Brain pericyte (primary cell): Measurements from ENCODE around the gene TACR1.
"Not testable (repeated sequence)": the region's sequence is repeated elsewhere in the genome, so short reads cannot be mapped to it uniquely, and the experiment has no call there.

Experiments used
- DNase-seq: peaks from one replicate; pipeline ENCODE4 v3.0.0-alpha.2; 2012; ENCODE audit warnings: low read depth, low spot score

TACR1 gene

DNA sequence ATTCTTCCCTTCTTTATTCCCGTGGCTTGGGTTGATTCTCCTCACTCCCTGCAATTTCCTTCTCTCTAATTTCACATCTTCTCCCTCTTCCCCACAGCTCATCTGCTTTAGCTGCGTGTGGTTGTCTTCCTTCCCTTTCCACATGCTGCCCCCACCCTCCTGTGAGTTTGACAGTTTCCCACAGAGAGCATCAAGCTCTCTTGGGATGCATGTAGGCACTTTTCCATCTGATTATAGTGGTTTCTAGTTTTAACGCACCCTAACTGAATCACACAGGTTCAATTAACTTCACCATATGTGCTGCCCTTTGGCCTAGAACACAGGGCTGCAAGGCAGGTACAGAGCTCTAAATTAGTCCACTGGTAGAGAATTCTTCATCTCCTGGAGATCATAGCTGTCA lies 110.5 kb downstream of the TACR1 start:
- DNase-seq = no peak

DNA sequence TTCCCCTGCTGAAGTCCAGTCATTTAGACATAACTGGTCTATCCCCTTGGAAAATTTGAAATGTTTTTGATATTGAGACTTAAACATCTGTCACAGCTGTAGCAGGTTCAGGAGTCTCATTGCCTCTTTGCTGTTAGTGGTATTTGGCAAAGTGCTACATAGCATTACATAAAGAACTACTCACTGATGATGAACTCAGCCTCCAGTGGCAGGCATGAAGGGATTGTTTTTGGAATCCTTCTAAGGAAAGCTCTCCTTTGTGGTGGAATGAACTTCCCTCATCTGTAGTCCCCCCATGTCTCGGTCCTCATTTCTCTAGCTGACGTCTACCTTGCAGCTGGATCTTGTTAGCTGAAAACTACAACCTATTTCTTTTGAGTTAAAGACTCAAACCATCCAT lies 111.6 kb downstream of the TACR1 start:
- DNase-seq = no peak

DNA sequence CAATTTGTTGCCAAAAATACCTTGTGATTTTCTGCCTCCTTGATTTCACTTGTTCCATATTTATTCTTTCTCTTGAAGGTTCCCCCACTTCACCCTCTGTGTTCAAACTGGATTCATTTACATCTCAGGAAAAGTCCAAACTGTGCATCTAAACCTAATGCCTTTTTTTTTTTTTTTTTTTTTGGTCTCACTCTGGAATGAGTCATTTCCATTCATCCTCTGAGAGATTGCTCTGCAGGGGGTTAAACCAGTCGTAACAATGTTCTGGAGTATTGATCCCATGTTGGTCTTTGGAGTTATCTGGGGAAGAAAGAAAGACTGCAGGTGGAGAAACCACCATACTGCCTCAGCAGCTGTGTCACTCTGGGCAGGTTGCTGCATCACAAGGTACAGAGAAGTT lies 119.7 kb downstream of the TACR1 start:
- no peak for DNase-seq

DNA sequence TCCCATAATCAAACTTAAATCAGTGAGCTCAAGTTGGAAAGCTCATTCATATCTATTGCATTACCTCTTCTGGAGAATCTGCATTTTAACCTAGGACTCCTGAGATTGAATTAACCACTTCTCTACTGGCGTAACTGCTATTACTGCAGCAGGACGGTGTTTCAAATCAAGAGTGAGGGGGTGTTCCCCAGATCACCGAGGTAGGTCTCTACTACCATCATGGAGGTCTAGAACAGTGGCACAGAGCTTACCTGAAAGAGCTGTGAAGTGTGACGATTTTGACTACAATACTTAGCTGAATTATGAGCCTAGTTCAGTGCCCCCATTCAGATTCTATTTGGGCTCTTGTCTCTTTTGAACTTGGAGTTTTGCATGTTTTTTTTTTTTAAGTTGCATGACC lies 121.4 kb downstream of the TACR1 start:
- no peak for DNase-seq

DNA sequence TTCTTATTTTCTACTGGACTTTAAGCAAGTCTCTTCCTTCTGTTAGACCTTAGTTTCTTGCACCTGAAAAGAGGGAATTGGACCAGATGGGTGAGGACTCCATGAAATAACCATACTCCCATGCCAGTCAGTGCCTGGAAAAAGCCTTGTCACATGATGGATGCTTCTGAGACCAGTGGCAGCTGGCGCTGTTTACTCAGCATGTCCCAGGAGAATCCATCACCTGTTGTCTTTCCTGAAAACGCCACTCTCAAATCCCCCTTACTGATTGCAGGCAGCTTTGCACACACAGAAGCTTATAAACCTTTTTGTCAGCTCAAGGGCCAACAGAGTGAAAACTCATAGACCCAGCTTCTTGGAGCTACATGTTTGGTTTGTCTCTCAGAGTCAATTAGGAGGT lies 123.2 kb downstream of the TACR1 start:
- no peak for DNase-seq

DNA sequence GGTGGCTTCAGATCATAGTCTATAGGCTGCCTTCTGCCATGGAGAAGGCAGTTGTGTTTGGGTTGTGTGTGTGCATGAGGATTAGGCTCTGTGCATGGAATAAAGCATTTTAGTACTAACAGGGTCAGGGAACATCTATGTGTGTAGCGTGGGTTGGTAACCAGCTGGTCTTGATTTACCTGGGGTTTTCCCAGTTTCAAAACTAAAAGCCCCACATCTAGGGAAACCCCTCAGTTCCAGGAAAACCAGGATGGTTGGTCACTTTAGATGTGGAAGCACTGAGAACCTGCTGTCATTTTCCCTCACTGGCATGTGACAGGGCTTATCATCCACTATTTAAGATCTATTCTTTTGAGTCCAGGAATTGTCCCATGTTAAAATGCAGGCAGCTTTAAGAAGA lies 124.6 kb downstream of the TACR1 start:
- DNase-seq = no peak

DNA sequence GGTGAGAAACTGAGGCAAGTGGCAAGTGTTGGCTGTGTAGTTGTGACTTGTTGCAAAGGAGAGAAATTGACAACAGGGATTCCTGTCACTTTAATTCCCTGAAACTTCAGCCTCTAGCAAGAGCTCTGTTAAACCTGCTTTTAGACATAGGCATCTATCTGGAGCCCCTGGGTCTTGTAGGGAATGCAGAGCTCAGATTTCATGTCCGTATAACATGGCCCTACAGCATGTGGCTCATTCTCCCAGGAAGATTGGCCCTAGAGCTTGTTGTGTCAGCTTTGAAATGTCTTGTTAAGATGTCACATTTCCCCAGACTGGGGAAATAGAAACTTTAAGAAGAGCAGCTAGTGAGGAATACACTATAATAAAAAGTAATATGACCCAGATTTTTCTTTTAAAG lies 125.1 kb downstream of the TACR1 start:
- DNase-seq = no peak

DNA sequence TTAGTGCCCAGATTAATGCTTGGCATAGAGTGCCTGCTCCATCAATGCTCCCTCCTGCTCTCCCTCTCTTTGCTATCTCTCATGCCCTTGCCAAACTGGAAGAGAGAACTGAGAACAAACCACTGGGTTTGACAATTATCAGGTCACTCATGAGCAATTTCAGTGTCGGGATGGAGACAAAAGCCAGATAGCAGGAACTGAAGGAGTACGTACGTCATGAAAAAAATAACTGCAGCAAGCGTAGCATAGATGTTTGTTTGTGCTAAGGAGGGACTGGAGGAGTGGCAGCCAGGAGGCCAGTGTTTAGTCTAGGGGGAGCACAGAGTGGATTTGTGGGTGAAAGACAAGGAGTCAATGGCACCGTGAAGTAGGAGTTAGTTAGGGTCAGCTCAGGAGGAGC lies 127.6 kb downstream of the TACR1 start:
- no peak for DNase-seq

DNA sequence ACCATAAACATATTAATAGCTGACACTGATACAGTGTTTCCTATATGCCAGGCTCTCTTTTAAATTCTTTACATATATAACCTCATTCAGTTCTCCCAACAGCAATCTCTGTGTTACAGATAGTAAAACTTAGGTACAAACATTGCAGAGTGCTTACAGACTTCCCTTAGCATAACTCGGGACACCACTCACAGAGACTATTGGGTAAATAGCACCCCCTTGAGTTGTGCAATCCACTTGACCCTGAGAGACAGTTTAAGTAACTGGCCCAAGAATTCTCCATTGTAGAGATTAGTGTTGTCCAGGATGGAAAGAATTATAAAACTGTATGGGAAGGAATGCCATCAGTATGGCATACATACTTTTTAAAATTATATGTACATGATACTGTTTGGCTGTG lies 130.8 kb downstream of the TACR1 start:
- DNase-seq = no peak

DNA sequence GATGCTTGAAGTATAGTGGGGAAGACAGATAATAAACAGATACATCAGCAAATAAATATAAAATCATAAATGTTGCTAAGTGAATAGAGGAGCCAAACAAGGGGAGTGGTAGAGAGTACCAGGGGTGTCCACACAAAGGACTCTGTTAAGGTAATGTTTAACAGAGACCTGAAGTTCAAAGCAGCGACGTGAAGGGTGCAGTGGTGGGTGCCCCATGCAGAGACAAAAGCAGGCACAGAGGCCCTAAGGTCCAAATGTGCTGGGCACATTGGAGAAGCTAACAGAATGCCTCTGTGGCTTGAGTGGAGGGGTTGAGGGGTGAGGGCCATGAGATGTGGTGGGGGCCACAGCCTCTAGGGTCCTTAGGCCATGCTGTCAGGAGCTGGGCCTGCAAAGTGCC lies 131.8 kb downstream of the TACR1 start:
- no peak for DNase-seq

DNA sequence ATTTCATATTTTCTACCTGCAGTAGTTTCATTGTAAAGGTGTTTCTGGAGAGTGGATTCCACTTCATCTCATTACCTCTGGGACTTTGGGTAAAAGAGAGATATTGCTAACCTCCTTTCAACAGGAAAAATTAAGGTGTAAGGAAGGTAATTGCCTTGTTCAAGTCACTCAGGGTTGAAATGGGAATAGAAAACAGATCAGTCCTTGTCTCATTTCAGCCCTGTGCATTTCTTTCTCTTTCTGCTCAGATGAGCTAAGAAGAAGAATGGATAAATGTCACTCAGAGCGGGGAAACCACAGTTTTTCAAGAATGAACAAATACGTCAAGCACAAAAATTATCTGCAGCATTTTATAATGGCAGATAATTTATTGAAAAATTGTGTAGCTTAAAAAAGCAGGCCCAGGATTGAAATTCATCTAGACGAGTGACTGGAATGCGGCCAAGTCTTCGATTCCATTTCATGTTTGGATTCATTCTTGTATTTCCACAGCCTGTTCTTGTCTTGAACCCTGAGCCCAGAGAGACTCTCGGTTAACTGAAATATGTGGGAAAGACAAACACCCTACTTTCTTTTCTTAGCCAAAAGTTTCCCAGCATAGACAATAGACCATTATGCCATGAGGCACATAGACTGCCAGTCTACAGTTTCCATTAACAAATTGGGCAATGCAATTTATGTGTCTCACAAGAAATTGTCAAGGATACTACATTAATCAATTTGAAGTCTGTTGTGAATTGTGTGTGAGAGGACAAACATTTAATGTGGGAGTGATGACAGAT lies 133.0 kb downstream of the TACR1 start:
- no peak for DNase-seq

DNA sequence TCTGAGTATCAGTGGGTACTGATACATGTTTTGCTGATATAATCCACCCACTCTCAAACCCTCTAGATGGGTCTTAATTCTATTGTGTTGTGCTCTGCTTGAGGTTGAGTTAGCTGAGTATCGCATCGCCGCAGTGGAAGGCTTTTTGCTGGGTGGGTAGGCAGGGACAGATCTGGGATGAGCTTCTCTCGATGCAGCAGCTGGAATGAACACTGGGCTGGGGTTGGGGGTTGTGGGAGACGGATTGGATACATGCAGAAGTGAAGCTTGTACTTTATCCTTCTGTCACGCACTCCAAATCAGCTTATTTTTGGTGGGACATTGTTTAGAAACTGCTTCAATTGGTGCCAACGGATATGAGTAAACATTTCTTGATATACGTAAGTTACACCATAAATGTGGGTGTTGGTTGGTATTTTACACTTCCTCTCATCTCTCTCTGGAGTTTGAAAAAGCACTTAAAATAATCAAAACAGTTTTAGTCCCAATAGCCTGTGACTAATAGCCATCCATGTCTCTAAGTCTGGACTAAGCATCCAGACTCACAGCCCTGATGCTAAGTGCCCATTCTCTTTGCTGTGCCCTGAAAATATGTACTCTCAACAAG lies 133.8 kb downstream of the TACR1 start:
- DNase-seq = no peak

DNA sequence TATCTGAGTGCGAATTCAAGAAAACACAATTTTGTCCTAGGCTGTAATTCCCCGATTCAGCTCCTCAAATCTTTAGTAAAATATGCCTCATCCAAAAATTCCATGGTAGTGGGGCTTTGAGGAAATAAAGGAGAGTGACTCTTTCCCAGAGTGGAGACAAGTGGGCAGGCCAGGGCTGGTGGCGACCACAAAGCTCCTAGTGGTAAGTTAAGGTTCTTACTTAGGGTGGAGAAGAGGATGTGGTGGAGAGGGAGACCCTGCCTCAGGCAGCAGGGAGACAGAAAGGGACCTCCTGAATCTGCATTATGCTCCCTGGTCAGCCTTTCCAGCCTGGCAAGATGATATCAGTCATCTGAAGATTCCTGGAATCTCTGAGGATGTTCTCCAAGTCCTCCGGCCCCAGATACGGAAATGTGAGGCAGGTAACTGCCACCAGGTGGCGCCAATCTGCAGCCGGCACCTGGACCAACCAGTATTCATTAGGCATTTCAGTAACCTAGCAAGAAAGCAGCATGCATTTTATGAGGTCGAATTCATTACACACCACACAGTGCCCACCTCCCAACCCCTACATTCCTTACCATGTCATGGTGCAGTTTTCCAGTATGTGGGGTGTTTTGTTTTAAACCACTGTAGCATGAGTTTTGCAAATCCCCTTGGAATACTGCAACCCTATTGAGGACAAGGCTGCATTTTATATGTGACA lies 134.5 kb downstream of the TACR1 start:
- no peak for DNase-seq

DNA sequence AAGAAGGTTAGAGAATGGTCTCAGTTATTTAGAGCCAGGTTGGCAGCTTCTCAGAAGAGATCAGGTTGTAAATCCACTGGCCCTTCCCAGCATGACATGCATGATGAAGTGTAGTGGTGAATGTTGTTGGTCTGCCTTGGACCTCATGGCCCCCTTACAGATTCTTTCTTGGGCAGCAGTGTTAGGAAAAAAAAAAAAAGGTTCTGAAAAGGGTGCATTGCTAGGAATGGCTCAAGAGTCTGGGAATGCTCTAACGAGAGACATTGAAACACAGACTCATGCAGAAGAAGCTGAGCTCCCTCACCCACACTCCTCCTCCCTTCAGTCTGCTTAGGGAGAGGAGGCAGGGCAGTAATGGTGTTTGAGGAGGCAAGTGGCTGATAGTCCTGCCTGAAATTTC lies 135.4 kb downstream of the TACR1 start:
- DNase-seq = no peak

DNA sequence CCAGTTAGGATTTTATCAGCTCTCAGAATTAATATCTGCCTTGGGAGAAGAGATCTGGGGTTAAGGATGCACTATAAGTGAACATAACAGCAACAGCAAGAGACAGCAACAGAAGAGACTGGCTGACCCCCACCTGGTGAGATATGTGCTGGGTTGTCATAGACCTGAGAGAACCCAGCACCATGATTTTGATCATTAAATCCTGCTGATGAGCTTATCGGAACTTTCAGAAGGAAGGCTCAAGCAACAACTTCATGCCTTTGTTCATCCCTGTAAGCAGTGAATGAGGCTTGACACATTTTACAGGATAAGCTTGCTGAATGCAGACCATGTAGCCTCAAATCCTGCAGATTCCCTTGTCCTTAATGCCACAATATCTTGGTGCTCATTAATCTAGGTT lies 140.9 kb downstream of the TACR1 start:
- no peak for DNase-seq

DNA sequence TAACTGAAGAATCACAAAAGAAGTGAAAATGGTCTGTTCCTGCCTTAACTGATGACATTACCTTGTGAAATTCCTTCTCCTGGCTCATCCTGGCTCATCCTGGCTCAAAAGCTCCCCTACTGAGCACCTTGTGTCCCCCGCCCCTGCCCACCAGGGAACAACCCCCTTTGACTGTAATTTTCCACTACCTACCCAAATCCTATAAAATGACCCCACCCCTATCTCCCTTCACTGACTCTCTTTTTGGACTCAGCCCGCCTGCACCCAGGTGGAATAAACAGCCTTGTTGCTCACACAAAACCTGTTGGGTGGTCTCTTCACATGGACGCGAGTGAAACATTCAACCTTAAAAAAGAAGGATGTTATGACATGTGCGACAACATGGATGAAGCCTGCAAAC lies 142.2 kb downstream of the TACR1 start:
- not testable (repeated sequence) for DNase-seq

DNA sequence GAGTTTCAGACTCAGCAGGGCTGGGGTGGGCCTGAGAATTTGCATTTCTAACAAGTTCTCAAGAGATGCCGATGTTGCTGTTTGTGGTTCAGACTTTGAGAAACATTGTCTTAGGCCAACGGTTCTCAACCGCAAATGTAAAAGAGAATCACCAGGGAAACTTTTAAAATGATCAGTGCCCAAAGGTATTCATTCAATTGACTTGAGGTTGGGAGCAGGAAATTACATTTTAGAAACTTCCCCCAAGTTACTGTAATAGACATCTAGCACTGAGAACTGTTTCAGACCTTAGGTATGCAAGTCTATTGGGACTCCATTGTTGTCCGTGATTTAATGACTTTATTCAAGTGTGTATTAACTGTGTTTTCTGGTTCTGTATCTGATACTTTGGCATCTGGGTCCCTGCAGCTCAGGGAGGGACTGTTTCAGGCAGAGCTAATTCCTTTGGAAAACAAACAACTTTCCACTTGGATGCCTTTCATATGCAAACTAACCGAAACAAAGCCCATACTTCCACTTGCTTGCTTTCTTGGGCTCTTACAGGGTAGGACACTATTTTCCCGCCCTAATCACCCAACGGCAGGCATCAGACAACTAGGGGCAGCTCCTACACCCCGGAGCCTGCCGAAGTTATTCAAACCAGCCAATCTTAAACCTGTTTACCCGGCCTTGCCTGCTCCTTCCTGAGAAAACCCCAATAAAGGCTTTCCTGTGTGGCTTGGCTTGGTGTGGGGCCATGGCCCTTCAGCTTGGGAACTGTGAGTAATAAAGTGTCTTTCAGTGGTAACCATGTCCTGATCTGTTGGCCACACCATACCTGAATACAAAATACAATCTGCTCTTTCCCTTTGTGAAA lies 143.3 kb downstream of the TACR1 start:
- DNase-seq = no peak

DNA sequence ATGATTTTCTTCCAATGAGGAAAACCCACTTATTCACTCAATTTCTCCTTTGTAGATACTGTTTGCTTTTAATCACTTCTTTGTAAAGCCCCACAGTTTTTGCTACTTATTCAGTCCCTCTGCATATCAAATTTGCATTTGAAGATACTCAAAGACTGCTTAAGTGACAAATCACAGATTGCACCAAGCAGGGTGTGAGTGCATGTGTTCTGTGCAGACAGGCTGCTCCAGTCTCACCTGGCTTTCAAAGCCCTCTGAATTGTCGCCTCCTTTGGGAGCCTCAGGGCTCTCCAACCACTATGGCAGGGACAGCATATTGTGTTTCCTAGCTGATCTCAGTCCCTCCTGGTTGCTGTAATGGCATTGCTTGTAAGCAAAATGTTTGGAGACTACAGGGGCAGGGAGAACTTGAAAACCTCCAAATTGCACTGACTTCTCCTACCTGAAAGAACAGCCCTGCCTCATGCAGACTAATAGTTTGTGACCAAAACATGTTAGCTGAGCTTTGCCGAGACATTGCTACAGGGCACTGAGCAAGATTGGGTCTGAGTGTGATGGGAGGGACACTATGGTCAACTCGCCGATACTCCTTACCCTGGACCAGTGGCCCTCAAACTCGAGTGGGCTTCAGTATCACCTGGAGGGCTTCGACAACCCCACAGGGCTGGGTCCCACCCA lies 144.0 kb downstream of the TACR1 start:
- DNase-seq = no peak

DNA sequence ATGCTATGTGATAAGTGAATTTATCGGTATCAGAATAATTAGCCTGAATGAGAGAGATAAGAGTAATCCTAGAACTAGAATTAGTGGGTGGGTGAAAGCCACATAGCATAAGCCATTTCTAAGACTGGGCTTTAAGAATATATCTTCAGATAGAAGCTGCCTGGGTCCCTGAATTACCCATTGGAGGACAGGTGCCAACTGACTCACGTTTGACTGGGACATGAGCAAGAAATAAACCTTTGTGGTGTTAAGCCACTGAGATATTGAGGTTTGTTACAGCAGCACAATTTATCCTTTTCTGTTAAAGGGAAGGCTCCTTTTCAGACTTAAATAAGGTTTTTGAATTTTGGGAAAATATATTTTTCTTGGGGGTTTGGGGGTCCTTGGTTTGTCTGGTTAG lies 145.0 kb downstream of the TACR1 start:
- DNase-seq = no peak

DNA sequence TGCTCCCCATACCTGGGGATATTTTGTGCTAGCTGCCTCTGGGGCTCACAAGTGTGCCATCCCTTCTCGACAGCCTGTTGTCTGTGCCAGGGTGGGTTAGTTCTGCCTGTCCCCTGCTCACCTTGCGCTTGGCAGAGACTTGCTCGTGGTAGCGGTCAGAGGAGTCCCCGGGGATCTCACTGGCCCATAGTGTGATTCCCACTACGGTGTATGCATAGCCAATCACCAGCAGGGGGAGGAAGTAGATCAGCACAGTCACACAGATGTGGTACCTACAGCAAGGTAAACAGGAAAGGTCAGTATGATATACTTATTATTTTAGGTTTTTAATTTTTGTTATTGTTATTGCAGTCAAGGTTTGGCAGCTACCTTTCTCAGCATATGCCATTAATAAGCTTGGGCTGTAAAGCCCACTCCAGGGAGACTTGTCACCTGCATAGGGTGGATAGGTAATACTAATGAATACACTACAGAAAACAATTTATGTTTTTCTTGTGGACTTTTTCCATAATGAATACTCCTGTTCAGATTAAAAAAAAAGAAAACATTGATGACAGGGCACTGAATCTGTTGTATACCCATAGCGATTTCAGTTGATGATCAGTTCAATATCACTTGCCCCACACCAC lies 145.7 kb downstream of the TACR1 start:
- no peak for DNase-seq

DNA sequence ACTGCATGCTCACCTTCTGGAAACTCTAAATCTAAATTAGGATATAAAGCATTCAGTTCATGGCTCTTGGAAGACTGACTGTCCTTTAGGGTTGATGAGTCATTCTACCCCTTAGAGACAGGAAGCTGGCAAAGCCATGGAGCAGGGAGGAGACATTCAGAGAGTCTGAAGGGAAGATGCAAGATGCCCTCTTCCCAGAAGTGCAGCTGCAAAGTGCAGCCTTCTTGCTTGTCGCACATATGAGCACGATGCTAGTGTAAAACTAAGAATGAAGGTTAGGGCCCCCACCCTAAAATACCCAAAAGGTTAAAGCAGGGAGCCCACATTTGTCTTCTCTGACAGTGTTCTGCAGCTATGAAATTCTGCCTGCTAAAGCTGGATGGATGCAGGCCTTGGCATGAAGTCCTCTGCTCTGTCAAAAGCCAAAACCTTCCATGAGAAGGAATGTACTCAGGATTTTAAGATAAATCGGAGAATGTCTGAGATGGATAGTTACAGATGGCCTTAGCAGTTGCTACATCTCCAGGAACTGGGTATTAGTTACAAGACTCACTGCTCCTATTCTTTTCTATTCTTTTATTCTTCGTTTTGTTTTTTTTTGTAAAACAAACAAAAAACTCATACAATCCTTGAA lies 151.2 kb downstream of the TACR1 start:
- DNase-seq = no peak
